Ovary (tissue), 3 donors: ENCODE data around the gene GIMD1.

Source experiments
- EP300 ChIP-seq: sonication (generic); formaldehyde crosslinking; IDR thresholded peaks from one replicate; pipeline ENCODE4 v1.6.1; 2017; ENCODE audit warnings: antibody characterized with exemption
- POLR2A ChIP-seq: fragments of 450-650 bp; IDR thresholded peaks from one replicate; pipeline ENCODE4 v1.6.1; 2017; ENCODE audit warnings: antibody characterized with exemption, mild to moderate bottlenecking, moderate library complexity
- TF ChIP-seq, protein P1 (sequence below), 3 donors: fragments of 450-650 bp in 2 of 3; fragments of 200-600 bp in 1 of 3; IDR thresholded peaks; one replicate each; pipeline versions ENCODE4 v1.5.1 to v1.8.0; 2016 to 2022; ENCODE audit warnings: antibody characterized with exemption in 3 of 3, mild to moderate bottlenecking in 1 of 3
- donor health status: DM: no; HTN: no; CAD: no.

DNA sequence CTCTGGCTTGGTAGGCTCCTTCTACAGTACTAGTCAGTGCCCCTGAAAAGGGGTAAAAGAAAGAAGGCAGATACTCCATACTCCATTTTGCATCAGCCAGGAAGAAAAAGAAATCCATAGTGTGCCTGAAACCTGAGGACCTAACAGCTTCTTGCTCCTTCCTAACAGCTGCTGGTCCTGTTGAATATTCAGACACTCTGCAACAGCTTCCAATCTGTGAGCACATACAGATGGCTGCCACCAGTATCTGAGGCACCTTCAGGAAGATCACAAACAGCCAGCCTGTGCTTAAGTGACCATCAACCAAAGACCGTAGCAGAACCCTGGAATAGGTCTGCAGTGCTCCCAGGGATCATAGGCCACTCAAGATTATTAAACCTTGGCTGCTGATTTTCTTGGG, 4.3 kb downstream of the GIMD1 start:
- TF ChIP-seq POLR2A (no peak), EP300 (no peak)
- TF ChIP-seq, protein P1, sequence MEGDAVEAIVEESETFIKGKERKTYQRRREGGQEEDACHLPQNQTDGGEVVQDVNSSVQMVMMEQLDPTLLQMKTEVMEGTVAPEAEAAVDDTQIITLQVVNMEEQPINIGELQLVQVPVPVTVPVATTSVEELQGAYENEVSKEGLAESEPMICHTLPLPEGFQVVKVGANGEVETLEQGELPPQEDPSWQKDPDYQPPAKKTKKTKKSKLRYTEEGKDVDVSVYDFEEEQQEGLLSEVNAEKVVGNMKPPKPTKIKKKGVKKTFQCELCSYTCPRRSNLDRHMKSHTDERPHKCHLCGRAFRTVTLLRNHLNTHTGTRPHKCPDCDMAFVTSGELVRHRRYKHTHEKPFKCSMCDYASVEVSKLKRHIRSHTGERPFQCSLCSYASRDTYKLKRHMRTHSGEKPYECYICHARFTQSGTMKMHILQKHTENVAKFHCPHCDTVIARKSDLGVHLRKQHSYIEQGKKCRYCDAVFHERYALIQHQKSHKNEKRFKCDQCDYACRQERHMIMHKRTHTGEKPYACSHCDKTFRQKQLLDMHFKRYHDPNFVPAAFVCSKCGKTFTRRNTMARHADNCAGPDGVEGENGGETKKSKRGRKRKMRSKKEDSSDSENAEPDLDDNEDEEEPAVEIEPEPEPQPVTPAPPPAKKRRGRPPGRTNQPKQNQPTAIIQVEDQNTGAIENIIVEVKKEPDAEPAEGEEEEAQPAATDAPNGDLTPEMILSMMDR (IDR thresholded peaks at IDR 0.05), result no peak
